Progenitor cell of endocrine pancreas (in vitro differentiated cells): ENCODE results near the gene PCDHGC4. TPM values are rescaled to one million over a fixed set of nuclear protein-coding genes. Genes with fewer than 3 reads are reported as not detected.

Experiments
- DNase-seq: peaks from one replicate; pipeline ENCODE4 v3.0.0; 2021; ENCODE audit warnings: low spot score; ENCODE audit not compliant: unreplicated experiment
- H3K27ac Mint-ChIP-seq: 2 replicates; pipeline ENCODE4 v1.8.0; 2021; ENCODE audit warnings: mild to moderate bottlenecking, moderate library complexity, mixed read lengths
- H3K27me3 Mint-ChIP-seq: 2 replicates; pipeline ENCODE4 v1.8.0; 2021; ENCODE audit warnings: mixed read lengths
- H3K36me3 Mint-ChIP-seq: 2 replicates; pipeline ENCODE4 v1.8.0; 2022; ENCODE audit warnings: mixed read lengths; ENCODE audit not compliant: insufficient read depth
- H3K4me1 Mint-ChIP-seq: 2 replicates; pipeline ENCODE4 v1.8.0; 2021; ENCODE audit warnings: low read depth, mixed read lengths
- H3K4me3 Mint-ChIP-seq: 2 replicates; pipeline ENCODE4 v1.8.0; 2021; ENCODE audit warnings: low read depth, mild to moderate bottlenecking, moderate library complexity, mixed read lengths
- H3K9me3 Mint-ChIP-seq: 2 replicates; pipeline ENCODE4 v1.8.0; 2021; ENCODE audit warnings: low read depth, mixed read lengths
- CTCF ChIP-seq: fragments of 200-600 bp; sonication (generic); IDR thresholded peaks from one replicate; pipeline ENCODE4 v1.5.0; 2021; ENCODE audit warnings: antibody characterized with exemption, mild to moderate bottlenecking; ENCODE audit not compliant: unreplicated experiment
- total RNA-seq: library from RNA; stranded (reverse); gene quantifications from 2 replicates; pipeline ENCODE4 v1.2.1, GENCODE V29; 2021

Gene PCDHGC4
- total RNA-seq, 1 donor from 2014 or later: 3.8 TPM

- Mint-ChIP-seq H3K27ac (no peak overlapping the region), H3K4me3 (no peak overlapping the region), H3K27me3 (no peaks in the 10 kb centered on the region), H3K4me1 (no peaks in the 10 kb centered on the region), H3K9me3 (no peaks in the 10 kb centered on the region), H3K36me3 (no peaks in the 10 kb centered on the region)
- no peak for TF ChIP-seq CTCF
- no peak for DNase-seq
Measured at GRCh38 chr5:141465351-141465750, 19.5 kb upstream of the PCDHGC4 start.

GRCh38 chr5:141475625-141476131 lies 9.2 kb upstream of the PCDHGC4 start, which contains the start of gene PCDHGC3:
TSS of gene PCDHGC3 (plus strand) at chr5:141475966. CDS start at chr5:141476117, 151 bp downstream.
- DNase-seq: peak; percentile 65
- Mint-ChIP-seq H3K36me3 (peaks cover 8% of the 10 kb centered on the region), H3K27me3 (peaks cover 35% of the 10 kb centered on the region), H3K4me3 (peak within 1 kb of the TSS; percentile 92), H3K27ac (peak within 1 kb of the TSS; percentile 95), H3K4me1 (peaks cover 7% of the 10 kb centered on the region), H3K9me3 (peaks cover 6% of the 10 kb centered on the region)
- TF ChIP-seq CTCF: no peak

- peak overlapping the region; percentile 92 for H3K4me3 Mint-ChIP-seq
- peaks cover 35% of the 10 kb centered on the region for H3K27me3 Mint-ChIP-seq
- H3K9me3 Mint-ChIP-seq: peaks cover 6% of the 10 kb centered on the region
- H3K36me3 Mint-ChIP-seq: peaks cover 8% of the 10 kb centered on the region
- no peak for TF ChIP-seq CTCF
- DNase-seq: no peak
- peak overlapping the region; percentile 95 for H3K27ac Mint-ChIP-seq
- H3K4me1 Mint-ChIP-seq: peaks cover 7% of the 10 kb centered on the region
Measured at GRCh38 chr5:141476132-141476911, 8.5 kb upstream of the PCDHGC4 start.

GRCh38 chr5:141477044-141477575 lies 7.7 kb upstream of the PCDHGC4 start:
- no peak for TF ChIP-seq CTCF
- peaks cover 8% of the 10 kb centered on the region for H3K36me3 Mint-ChIP-seq

GRCh38 chr5:141477815-141478214 lies 7.0 kb upstream of the PCDHGC4 start:
- H3K9me3 Mint-ChIP-seq: peaks cover 6% of the 10 kb centered on the region
- no peak overlapping the region for H3K27ac Mint-ChIP-seq
- peak overlapping the region; percentile 54 for H3K4me3 Mint-ChIP-seq
- H3K36me3 Mint-ChIP-seq: peaks cover 8% of the 10 kb centered on the region
- H3K4me1 Mint-ChIP-seq: peaks cover 7% of the 10 kb centered on the region
- no peak for TF ChIP-seq CTCF
- H3K27me3 Mint-ChIP-seq: peaks cover 35% of the 10 kb centered on the region
- DNase-seq: no peak

More at GRCh38 chr5:141477044-141477575, 7.7 kb upstream of the PCDHGC4 start:
- Mint-ChIP-seq H3K4me1 (peaks cover 7% of the 10 kb centered on the region), H3K9me3 (peaks cover 6% of the 10 kb centered on the region), H3K27ac (no peak overlapping the region), H3K27me3 (peaks cover 35% of the 10 kb centered on the region), H3K4me3 (peak overlapping the region; percentile 92)
- DNase-seq: no peak
